Measurements from ENCODE around the gene TMEM125.

TMEM125 gene

DNA sequence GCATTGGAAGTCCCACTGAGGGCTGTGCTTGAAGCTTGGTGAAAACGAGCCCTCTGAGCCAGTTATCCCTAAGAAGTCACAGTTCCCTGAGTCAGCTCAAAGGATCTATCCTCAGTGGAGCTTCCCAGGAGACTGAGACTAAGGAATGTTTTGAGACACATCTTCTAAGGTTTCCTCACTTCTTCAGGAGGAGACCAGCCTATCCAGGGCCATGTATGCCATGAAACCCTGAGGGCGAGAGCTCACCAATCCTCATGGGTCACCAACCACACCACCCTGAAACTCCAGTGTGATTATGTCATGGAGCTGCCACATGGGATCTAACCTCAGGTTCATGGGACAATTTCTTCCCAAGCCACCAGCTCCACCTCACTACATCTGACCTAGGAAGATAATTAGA is 23.4 kb downstream of the TMEM125 start:
- Histone ChIP-seq H2AFZ (ENCODE audit: insufficient read depth, low read length, poor library complexity) (no peak overlapping the region), H4K12ac (ENCODE audit: low read depth, low read length) (no peak overlapping the region), H3K4me2 (ENCODE audit: low read length) (no peak overlapping the region), H3K18ac (ENCODE audit: low read length) (no peak overlapping the region), H3K79me2 (ENCODE audit: control insufficient read depth, insufficient read depth, low read length, poor library complexity) (no peaks in the 10 kb centered on the region), H3K79me1 (ENCODE audit: low read length) (no peaks in the 10 kb centered on the region), H3K4me3 (ENCODE audit: low read depth, low read length) (no peak overlapping the region), H3K9ac (ENCODE audit: low read length) (no peak overlapping the region), H2AK5ac (ENCODE audit: low read length) (no peak overlapping the region), H2BK5ac (ENCODE audit: low read depth, low read length, poor library complexity) (no peak overlapping the region), H4K8ac (ENCODE audit: low read depth, low read length) (no peak overlapping the region), H2BK120ac (ENCODE audit: insufficient read depth, low read length, poor library complexity) (no peak overlapping the region), H3K36me3 (ENCODE audit: control insufficient read depth in 1 of 2, insufficient read depth in 2 of 2, low read length in 2 of 2) (no peaks in the 10 kb centered on the region), H3K14ac (ENCODE audit: low read length) (no peak overlapping the region), H4K91ac (ENCODE audit: low read depth, low read length) (no peak overlapping the region), H3K23ac (ENCODE audit: low read length) (no peak overlapping the region), H3K9me3 (ENCODE audit: insufficient read depth, low read depth, low read length) (no peaks in the 10 kb centered on the region), H3K27me3 (ENCODE audit: insufficient read depth, low read length) (no peaks in the 10 kb centered on the region), H3K4me1 (ENCODE audit: control insufficient read depth in 1 of 2, insufficient read depth in 2 of 2, low read length in 2 of 2) (no peaks in the 10 kb centered on the region), H3K27ac (ENCODE audit: low read depth, low read length) (no peak overlapping the region), H3K4ac (ENCODE audit: low read depth, low read length) (no peak overlapping the region), H2BK12ac (ENCODE audit: low read length) (no peak overlapping the region)
- no peak for DNase-seq
- no CpG with 5 or more reads among the region's 2 CpGs for WGBS (ENCODE audit: extremely low coverage, insufficient coverage, insufficient read length)

DNA sequence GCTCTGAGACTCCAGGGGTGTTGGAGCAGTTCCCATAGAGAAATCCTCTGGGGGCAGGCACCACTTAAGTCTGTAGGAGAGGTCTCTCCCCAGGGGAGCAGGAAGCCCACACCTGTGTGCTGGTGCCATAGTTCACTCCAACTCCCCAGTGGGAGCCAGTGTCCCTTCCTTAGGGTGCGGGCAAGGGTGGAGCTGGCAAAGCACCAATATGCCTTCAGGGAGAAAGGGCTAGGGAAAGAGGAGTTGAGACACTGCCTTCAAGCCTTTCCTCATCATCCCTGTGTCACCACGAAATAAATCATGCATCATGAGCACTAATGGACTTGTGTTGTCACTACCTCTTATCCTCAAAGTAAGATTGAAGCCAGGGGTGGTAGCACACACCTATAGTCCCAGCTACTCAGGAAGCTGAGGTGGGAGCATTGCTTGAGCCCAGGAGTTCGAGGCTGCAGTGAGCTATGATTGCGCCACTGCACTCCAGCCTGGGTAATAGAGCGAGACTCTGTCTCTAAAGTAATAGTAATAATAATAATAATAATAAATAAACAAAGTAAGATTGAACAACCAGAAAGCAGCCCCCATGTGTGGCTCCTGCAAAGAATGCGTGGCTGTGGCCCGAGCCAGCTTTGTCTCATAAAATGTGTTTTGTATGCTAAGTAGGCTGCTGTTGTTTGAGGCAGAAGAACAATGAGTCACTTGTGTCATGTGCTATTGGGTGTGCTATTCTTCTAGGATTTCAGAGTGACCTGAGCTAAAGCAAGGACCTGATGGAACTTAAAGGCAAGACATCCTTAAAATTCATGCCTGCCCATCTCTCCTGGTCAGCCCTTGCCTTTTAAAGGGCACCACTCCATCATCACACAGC is 24.3 kb downstream of the TMEM125 start:
- no CpG with 5 or more reads among the region's 7 CpGs for WGBS (ENCODE audit: extremely low coverage, insufficient coverage, insufficient read length)
- H2BK120ac ChIP-seq (ENCODE audit: insufficient read depth, low read length, poor library complexity), result no peak overlapping the region

DNA sequence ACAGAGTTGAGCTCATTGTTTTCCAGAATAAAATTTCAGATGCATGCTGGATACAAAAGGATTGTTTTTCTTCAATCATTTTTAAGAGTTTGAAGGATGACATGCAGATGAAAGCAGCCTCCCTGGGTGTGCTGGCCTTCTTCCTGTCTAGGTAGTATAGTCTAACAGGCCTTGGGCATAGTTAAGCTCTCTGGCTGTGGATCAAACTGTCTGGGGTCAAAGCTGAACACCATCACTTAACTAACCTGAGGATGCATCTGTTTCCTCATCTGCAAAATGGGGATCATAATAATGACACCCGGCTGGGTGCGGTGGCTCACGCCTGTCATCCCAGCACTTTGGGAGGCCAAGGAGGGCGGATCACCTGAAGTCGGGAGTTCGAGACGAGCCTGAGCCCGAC is 25.0 kb downstream of the TMEM125 start:
- no peak overlapping the region for H4K8ac ChIP-seq (ENCODE audit: low read depth, low read length)
- no peaks in the 10 kb centered on the region for H3K27me3 ChIP-seq (ENCODE audit: insufficient read depth, low read length)
- H3K14ac ChIP-seq (ENCODE audit: low read length), result no peak overlapping the region
- no peaks in the 10 kb centered on the region for H3K79me2 ChIP-seq (ENCODE audit: control insufficient read depth, insufficient read depth, low read length, poor library complexity)
- no peak overlapping the region for H2BK5ac ChIP-seq (ENCODE audit: low read depth, low read length, poor library complexity)
- no peak overlapping the region for H3K4me3 ChIP-seq (ENCODE audit: low read depth, low read length)
- no CpG with 5 or more reads among the region's 8 CpGs for WGBS (ENCODE audit: extremely low coverage, insufficient coverage, insufficient read length)
- no peak overlapping the region for H2AFZ ChIP-seq (ENCODE audit: insufficient read depth, low read length, poor library complexity)
- no peaks in the 10 kb centered on the region for H3K36me3 ChIP-seq (ENCODE audit: control insufficient read depth in 1 of 2, insufficient read depth in 2 of 2, low read length in 2 of 2)
- H3K4ac ChIP-seq (ENCODE audit: low read depth, low read length), result no peak overlapping the region
- H4K91ac ChIP-seq (ENCODE audit: low read depth, low read length), result no peak overlapping the region
- DNase-seq, result no peak
- no peak overlapping the region for H2BK120ac ChIP-seq (ENCODE audit: insufficient read depth, low read length, poor library complexity)
- H3K27ac ChIP-seq (ENCODE audit: low read depth, low read length), result no peak overlapping the region
- no peak overlapping the region for H3K9ac ChIP-seq (ENCODE audit: low read length)
- no peak overlapping the region for H2AK5ac ChIP-seq (ENCODE audit: low read length)
- no peak overlapping the region for H4K12ac ChIP-seq (ENCODE audit: low read depth, low read length)
- no peak overlapping the region for H2BK12ac ChIP-seq (ENCODE audit: low read length)
- no peak overlapping the region for H3K4me2 ChIP-seq (ENCODE audit: low read length)
- H3K79me1 ChIP-seq (ENCODE audit: low read length), result no peaks in the 10 kb centered on the region
- no peak overlapping the region for H3K18ac ChIP-seq (ENCODE audit: low read length)
- no peaks in the 10 kb centered on the region for H3K9me3 ChIP-seq (ENCODE audit: insufficient read depth, low read depth, low read length)
- no peak overlapping the region for H3K23ac ChIP-seq (ENCODE audit: low read length)
- no peaks in the 10 kb centered on the region for H3K4me1 ChIP-seq (ENCODE audit: control insufficient read depth in 1 of 2, insufficient read depth in 2 of 2, low read length in 2 of 2)

More for the DNA sequence above, 24.3 kb downstream of the TMEM125 start:
- Histone ChIP-seq H2BK5ac (ENCODE audit: low read depth, low read length, poor library complexity) (no peak overlapping the region), H2AFZ (ENCODE audit: insufficient read depth, low read length, poor library complexity) (no peak overlapping the region), H4K8ac (ENCODE audit: low read depth, low read length) (no peak overlapping the region), H3K23ac (ENCODE audit: low read length) (no peak overlapping the region), H4K91ac (ENCODE audit: low read depth, low read length) (no peak overlapping the region), H3K4me1 (ENCODE audit: control insufficient read depth in 1 of 2, insufficient read depth in 2 of 2, low read length in 2 of 2) (no peaks in the 10 kb centered on the region), H3K79me1 (ENCODE audit: low read length) (no peaks in the 10 kb centered on the region), H2BK12ac (ENCODE audit: low read length) (no peak overlapping the region), H3K4me2 (ENCODE audit: low read length) (no peak overlapping the region), H3K4me3 (ENCODE audit: low read depth, low read length) (no peak overlapping the region), H3K27me3 (ENCODE audit: insufficient read depth, low read length) (no peaks in the 10 kb centered on the region), H3K9ac (ENCODE audit: low read length) (no peak overlapping the region), H3K27ac (ENCODE audit: low read depth, low read length) (no peak overlapping the region), H3K79me2 (ENCODE audit: control insufficient read depth, insufficient read depth, low read length, poor library complexity) (no peaks in the 10 kb centered on the region), H3K36me3 (ENCODE audit: control insufficient read depth in 1 of 2, insufficient read depth in 2 of 2, low read length in 2 of 2) (no peaks in the 10 kb centered on the region), H3K4ac (ENCODE audit: low read depth, low read length) (no peak overlapping the region), H3K18ac (ENCODE audit: low read length) (no peak overlapping the region), H3K9me3 (ENCODE audit: insufficient read depth, low read depth, low read length) (no peaks in the 10 kb centered on the region), H4K12ac (ENCODE audit: low read depth, low read length) (no peak overlapping the region), H2AK5ac (ENCODE audit: low read length) (no peak overlapping the region), H3K14ac (ENCODE audit: low read length) (no peak overlapping the region)
- peak in 1 of 2 donors; percentile 12 for DNase-seq

DNA sequence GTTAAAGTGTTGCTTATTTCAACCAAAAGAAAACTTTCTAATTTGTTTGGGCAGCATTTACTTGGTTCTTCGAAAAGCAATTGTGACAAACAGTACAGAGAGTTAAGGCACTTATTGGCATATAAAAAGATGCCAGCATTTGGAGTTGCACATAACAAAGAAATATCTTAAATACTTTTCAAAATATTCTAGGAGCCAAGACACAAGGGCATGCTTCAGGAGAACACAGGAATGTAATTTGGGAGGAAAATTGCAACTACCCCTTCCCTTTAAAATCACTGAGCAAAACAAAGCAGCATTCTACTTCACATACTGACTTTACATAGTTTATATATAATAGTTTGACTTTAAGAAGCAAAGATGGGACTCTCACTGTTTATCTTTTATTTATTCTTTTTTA is 26.4 kb downstream of the TMEM125 start:
- Histone ChIP-seq H3K18ac (ENCODE audit: low read length) (no peak overlapping the region), H3K4me1 (ENCODE audit: control insufficient read depth in 1 of 2, insufficient read depth in 2 of 2, low read length in 2 of 2) (no peaks in the 10 kb centered on the region), H4K8ac (ENCODE audit: low read depth, low read length) (no peak overlapping the region), H3K23ac (ENCODE audit: low read length) (no peak overlapping the region), H2AK5ac (ENCODE audit: low read length) (no peak overlapping the region), H3K14ac (ENCODE audit: low read length) (no peak overlapping the region), H2BK5ac (ENCODE audit: low read depth, low read length, poor library complexity) (no peak overlapping the region), H3K36me3 (ENCODE audit: control insufficient read depth in 1 of 2, insufficient read depth in 2 of 2, low read length in 2 of 2) (no peaks in the 10 kb centered on the region), H3K27ac (ENCODE audit: low read depth, low read length) (no peak overlapping the region), H3K4me2 (ENCODE audit: low read length) (no peak overlapping the region), H3K4me3 (ENCODE audit: low read depth, low read length) (no peak overlapping the region), H3K9ac (ENCODE audit: low read length) (no peak overlapping the region), H3K79me2 (ENCODE audit: control insufficient read depth, insufficient read depth, low read length, poor library complexity) (no peaks in the 10 kb centered on the region), H2BK12ac (ENCODE audit: low read length) (no peak overlapping the region), H4K91ac (ENCODE audit: low read depth, low read length) (no peak overlapping the region), H2AFZ (ENCODE audit: insufficient read depth, low read length, poor library complexity) (no peak overlapping the region), H3K9me3 (ENCODE audit: insufficient read depth, low read depth, low read length) (no peaks in the 10 kb centered on the region), H2BK120ac (ENCODE audit: insufficient read depth, low read length, poor library complexity) (no peak overlapping the region), H4K12ac (ENCODE audit: low read depth, low read length) (no peak overlapping the region), H3K4ac (ENCODE audit: low read depth, low read length) (no peak overlapping the region), H3K79me1 (ENCODE audit: low read length) (no peaks in the 10 kb centered on the region), H3K27me3 (ENCODE audit: insufficient read depth, low read length) (no peaks in the 10 kb centered on the region)
- no CpG with 5 or more reads among the region's 1 CpG for WGBS (ENCODE audit: extremely low coverage, insufficient coverage, insufficient read length)
- DNase-seq, result peak in 1 of 2 donors; percentile 18

Measured in trophoblast cell (in vitro differentiated cells and primary cell).